HepG2 (cell line): ENCODE measurements around the gene MOB4. TPM values are rescaled to one million over a fixed set of nuclear protein-coding genes. Genes with fewer than 3 reads are reported as not detected.

Experiments
- AGO2 ChIP-seq: fragments of 200-400 bp; formaldehyde crosslinking; optimal IDR thresholded peaks from 2 replicates; pipeline ENCODE3; 2017; ENCODE audit warnings: mild to moderate bottlenecking, low read depth, low read length, moderate library complexity
- ARID5B ChIP-seq: IDR thresholded peaks from 2 replicates; pipeline ENCODE4 v1.4.0; 2020; ENCODE audit warnings: mild to moderate bottlenecking, missing genetic modification reagents
- DNMT3B ChIP-seq: conservative IDR thresholded peaks from 2 replicates; pipeline ENCODE4 v1.6.1; 2016; ENCODE audit warnings: missing biosample characterization, control low read depth
- FOXM1 ChIP-seq: sonication (generic); formaldehyde crosslinking; IDR thresholded peaks from 2 replicates; pipeline ENCODE4 v1.5.0; 2020; ENCODE audit warnings: missing genetic modification reagents
- FOXP1 ChIP-seq, 2 experiments: fragments of 450-650 bp in 1 of 2; IDR thresholded peaks; 2 replicates each; pipeline ENCODE4 v1.6.1; 2017 to 2018; ENCODE audit warnings: antibody characterized with exemption in 1 of 2
- GLMP ChIP-seq: sonication (generic); formaldehyde crosslinking; IDR thresholded peaks from 2 replicates; pipeline ENCODE4 v1.9.0; 2021; ENCODE audit warnings: missing genetic modification reagents, mild to moderate bottlenecking, borderline replicate concordance
- HMGA1 ChIP-seq: sonication (generic); formaldehyde crosslinking; conservative IDR thresholded peaks from 2 replicates; pipeline ENCODE4 v1.4.0; 2020; ENCODE audit warnings: missing genetic modification reagents
- HNF1B ChIP-seq: sonication (generic); formaldehyde crosslinking; IDR thresholded peaks from 2 replicates; pipeline ENCODE4 v1.5.1; 2020; ENCODE audit warnings: mild to moderate bottlenecking, moderate library complexity, missing genetic modification reagents
- NR1H2 ChIP-seq: sonication (generic); formaldehyde crosslinking; IDR thresholded peaks from 2 replicates; pipeline ENCODE4 v1.8.1; 2022; ENCODE audit warnings: low read depth, missing genetic modification reagents, borderline replicate concordance
- POLR2G ChIP-seq: fragments of 200-400 bp; formaldehyde crosslinking; IDR thresholded peaks from 2 replicates; pipeline ENCODE4 v1.6.1; 2018; ENCODE audit warnings: mild to moderate bottlenecking, low read depth, low read length, moderate library complexity
- SAP130 ChIP-seq: IDR thresholded peaks from 2 replicates; pipeline ENCODE4 v1.6.1; 2016; ENCODE audit warnings: low read depth
- SMC3 ChIP-seq: IDR thresholded peaks from 2 replicates; pipeline ENCODE4 v1.6.1; 2011; ENCODE audit warnings: low read length, improper control_type of control experiment
- TBX3 ChIP-seq: fragments of 450-650 bp; IDR thresholded peaks from 2 replicates; pipeline ENCODE4 v1.6.1; 2017; ENCODE audit warnings: antibody characterized with exemption, mild to moderate bottlenecking, inconsistent platforms, borderline replicate concordance
- THAP11 ChIP-seq: IDR thresholded peaks from 2 replicates; pipeline ENCODE4 v1.6.1; 2016; ENCODE audit warnings: missing biosample characterization, missing genetic modification reagents
- ZMAT3 ChIP-seq: sonication (generic); formaldehyde crosslinking; conservative IDR thresholded peaks from 2 replicates; pipeline ENCODE4 v1.7.0; 2021; ENCODE audit warnings: missing genetic modification reagents
- ZNF281 ChIP-seq: sonication (generic); formaldehyde crosslinking; IDR thresholded peaks from 2 replicates; pipeline ENCODE4 v1.4.0; 2020; ENCODE audit warnings: missing genetic modification reagents, borderline replicate concordance
- ZNF543 ChIP-seq: sonication (generic); formaldehyde crosslinking; IDR thresholded peaks from 2 replicates; pipeline ENCODE4 v1.4.0; 2020; ENCODE audit warnings: mild to moderate bottlenecking, missing genetic modification reagents
- ZNF746 ChIP-seq: sonication (generic); formaldehyde crosslinking; IDR thresholded peaks from 2 replicates; pipeline ENCODE4 v1.8.0; 2022; ENCODE audit warnings: mild to moderate bottlenecking, missing genetic modification reagents
- ZNF841 ChIP-seq: sonication (generic); formaldehyde crosslinking; IDR thresholded peaks from 2 replicates; pipeline ENCODE4 v1.8.1; 2023; ENCODE audit warnings: missing genetic modification reagents, borderline replicate concordance
- polyA plus RNA-seq, 8 experiments: library from polyadenylated mRNA; depleted of rRNA in 3 of 8; stranded (reverse) in 7 of 8; unstranded in 1 of 8; fragments of >200 nt; fragmentation: Illumina TruSeq in 4 of 8; extraction: Trizol in 4 of 8; gene quantifications; 2 replicates each; pipeline versions ENCODE4 v1.2.1 to v1.2.3, GENCODE V29; 2011 to 2016; ENCODE audit warnings: low read depth in 4 of 8, missing spikeins in 1 of 8, mixed read lengths in 1 of 8; ENCODE audit not compliant: insufficient read depth in 1 of 8
- total RNA-seq, 5 experiments: library from RNA; depleted of rRNA; stranded (reverse); fragments of >200 nt; fragmentation: Illumina TruSeq; extraction: Trizol; gene quantifications; 2 replicates each; pipeline ENCODE4 v1.2.3, GENCODE V29; 2016; ENCODE audit warnings: low read depth in 1 of 5

Gene MOB4
- total and polyA plus RNA-seq, 2 of the 13 experiments (the other 11 are each of a cell fraction or from before 2014, with no cell fraction given) = 35.7 to 38.6 TPM

GRCh38 chr2:197499594-197500502, 16.0 kb upstream of the MOB4 start, which contains the start of the genes HSPD1 and HSPE1 (continued):
- TF ChIP-seq SAP130 (CRISPR knock-in tag) (peak; percentile 90), ZNF543 (CRISPR knock-in tag) (peak; percentile 96), ZNF746 (CRISPR knock-in tag) (peak; percentile 98), ZNF841 (CRISPR knock-in tag) (peak; percentile 95; the same call in 1 of the 2 replicates), TBX3 (peak; percentile 87), ARID5B (CRISPR knock-in tag) (peak; percentile 83), AGO2 (peak; percentile 92), ZMAT3 (peak; percentile 99; the same call in 1 of the 2 replicates), HNF1B (CRISPR knock-in tag) (peak; percentile 98), DNMT3B (CRISPR knock-in tag) (0 out of 2 replicates have a peak, but pooled peaks have one; percentile 98), NR1H2 (CRISPR knock-in tag) (peak; percentile 93; the same call in 1 of the 2 replicates), ZNF281 (CRISPR knock-in tag) (no peak), GLMP (CRISPR knock-in tag) (peak; percentile 96; the same call in 1 of the 2 replicates), SMC3 (no peak), FOXP1 (IDR thresholded peaks at IDR 0.05) (0 out of 2 replicates have a peak, but pooled peaks have one; percentile 69), FOXP1 (CRISPR knock-in tag; IDR thresholded peaks at IDR 0.05) (peak; percentile 49), THAP11 (peak; percentile 95), POLR2G (peak; percentile 94), HMGA1 (CRISPR knock-in tag) (no peak), FOXM1 (peak; percentile 78; the same call in 1 of the 2 replicates)
